Heart right ventricle (tissue), 16 donors: Measurements from ENCODE around the gene RSPH3. TPM values are rescaled to one million over a fixed set of nuclear protein-coding genes. Genes with fewer than 3 reads are reported as not detected.
A peak's percentile ranks its signal among the peaks of the same experiment; 100 is the strongest.
"Not testable (repeated sequence)": the region's sequence is repeated elsewhere in the genome, so short reads cannot be mapped to it uniquely, and the experiment has no call there.

Experiments used
- ATAC-seq, 8 donors: fragments of 200-7000 bp; cut with Tn5 transposase; one replicate each; pipeline ENCODE4 v1.9.1; 2020; ENCODE audit warnings: mild to moderate bottlenecking in 8 of 8, moderate library complexity in 8 of 8, moderate number of reproducible peaks in 1 of 8
- DNase-seq, 2 donors: peaks; one replicate each; pipeline ENCODE4 v3.0.0-alpha.2; 2020
- H3K27ac ChIP-seq, 10 donors: fragments of 200-600 bp; sonication (generic) in 2 of 10; one replicate each; pipeline versions ENCODE4 v1.5.0 to v1.8.0; 2020 to 2022; ENCODE audit warnings: mild to moderate bottlenecking in 3 of 10
- H3K27me3 ChIP-seq, 7 donors: fragments of 200-600 bp; one replicate each; pipeline ENCODE4 v1.8.0; 2021 to 2022; ENCODE audit warnings: mild to moderate bottlenecking in 2 of 7
- H3K36me3 ChIP-seq, 9 donors: fragments of 200-600 bp; sonication (generic) in 1 of 9; one replicate each; pipeline versions ENCODE4 v1.5.0 to v1.8.0; 2020 to 2022; ENCODE audit warnings: mild to moderate bottlenecking in 2 of 9
- H3K4me1 ChIP-seq, 9 donors: fragments of 200-600 bp; sonication (generic) in 1 of 9; one replicate each; pipeline versions ENCODE4 v1.5.0 to v1.8.0; 2020 to 2022; ENCODE audit warnings: mild to moderate bottlenecking in 4 of 9
- H3K4me3 ChIP-seq, 10 donors: fragments of 200-600 bp; sonication (generic) in 2 of 10; one replicate each; pipeline versions ENCODE4 v1.5.0 to v1.8.0; 2020 to 2022; ENCODE audit warnings: mild to moderate bottlenecking in 7 of 10, moderate library complexity in 2 of 10
- H3K9me3 ChIP-seq, 11 donors: fragments of 200-600 bp in 10 of 11; sonication (generic) in 2 of 11; one replicate each; pipeline versions ENCODE4 v1.5.0 to v1.8.0; 2013 to 2022; ENCODE audit warnings: mild to moderate bottlenecking in 2 of 11, control low read depth in 1 of 11, moderate library complexity in 1 of 11
- CTCF ChIP-seq, 9 donors: fragments of 200-600 bp; sonication (generic) in 2 of 9; IDR thresholded peaks; one replicate each; pipeline versions ENCODE4 v1.5.0 to v1.8.0; 2021 to 2022; ENCODE audit warnings: antibody characterized with exemption in 9 of 9, mild to moderate bottlenecking in 5 of 9, moderate library complexity in 1 of 9
- WGBS, 2 donors: extraction: QIAGEN DNeasy Blood & Tissue Kit; methylation state at CpG; one replicate each; pipeline ENCODE4 v1.1.7; 2013; ENCODE audit warnings: inconsistent platforms in 1 of 2; 5-methylcytosine and 5-hydroxymethylcytosine counted together
- intact Hi-C, 10 donors: fragments of 100-400 bp; cut with DNase I; formaldehyde crosslinking; loops; one replicate each; pipeline versions ENCODE4 v1.11.1 to v1.14.2; 2022
- polyA plus RNA-seq, 2 donors: library from polyadenylated mRNA; stranded (reverse); fragments of 200-250 nt; gene quantifications; one replicate each; pipeline ENCODE4 v1.2.3, GENCODE V29; 2013
- total RNA-seq, 10 donors: library from RNA; stranded (reverse); fragmentation: NEBNext Ultra II Directional in 3 of 10; extraction: Animal tissue kit (Norgen Biotek cat#: 25700) in 3 of 10; gene quantifications; one replicate each; pipeline versions ENCODE4 v1.2.1 to v1.2.4, GENCODE V29; 2021 to 2023
- donor health status: Arrhythmogenic right ventricular cardiomyopathy.
- donor health status: ischemic (EF 13 %, LVEDD 7.1; RV severe dilation, severe dysfunction).
- donor health status: healthy with polysubstance abuse.
- donor health status: DM: no; HTN: yes; CAD: no.
- donor health status: DM: no; HTN: no; CAD: no.
- donor health status: ischemic (EF 25% LVEDD 6.9; RV normal size, moderate dysfunction).
- donor health status: ischemic (EF 25% LVEDD 5.7; RV mildly dilated, moderate dysfunction).
- donor health status: healthy.
- donor health status: DM: yes; HTN: yes; CAD: no.
- donor health status: Ischemic cardiomyopathy.
- donor health status: ischemic (EF 35%, LVEDD 5.7; RV mildly dilated, moderate dysfunction).
- donor health status: nonischemic (EF 11% LVEDD 7.7; RV severe dilation, severe dysfunction).
- donor health status: DM: yes; HTN: yes; CAD: no.
- donor health status: PGD.
- donor health status: ischemic (EF 29% LVEDD 5.4; RV normal size, mild dysfunction).
- donor health status: nonischemic (EF 23%, LVEDD 6.1; RV moderate dilation, normal function).

The RSPH3 gene
- total and polyA plus RNA-seq, 12 donors, result 2.3 to 11.7 (median 10.1) TPM

- peak overlapping the region in 4 of 10 donors; percentile 17 to 90 (median 20) for H3K27ac ChIP-seq
- H3K9me3 ChIP-seq, result no peaks in the 10 kb centered on the region
- no peak for TF ChIP-seq CTCF (IDR thresholded peaks at IDR 0.05)
- WGBS, 2 donors, result 79 to 83% methylated on average over 8 of the region's 8 CpGs
- intact Hi-C loops, result no loop called here
- peak overlapping the region in 1 of 10 donors; percentile 66 for H3K4me3 ChIP-seq
- peaks cover 0 to 56% (median 7%) of the 10 kb centered on the region in 9 donors for H3K4me1 ChIP-seq
- H3K27me3 ChIP-seq, result no peaks in the 10 kb centered on the region
- DNase-seq (no peak), ATAC-seq (peak in 7 of 8 donors; percentile 29 to 72 (median 46))
- peaks cover 0 to 73% (median 0%) of the 10 kb centered on the region in 9 donors for H3K36me3 ChIP-seq
Measured at GRCh38 chr6:159038914-159039884, 39.2 kb upstream of the RSPH3 start.

DNA sequence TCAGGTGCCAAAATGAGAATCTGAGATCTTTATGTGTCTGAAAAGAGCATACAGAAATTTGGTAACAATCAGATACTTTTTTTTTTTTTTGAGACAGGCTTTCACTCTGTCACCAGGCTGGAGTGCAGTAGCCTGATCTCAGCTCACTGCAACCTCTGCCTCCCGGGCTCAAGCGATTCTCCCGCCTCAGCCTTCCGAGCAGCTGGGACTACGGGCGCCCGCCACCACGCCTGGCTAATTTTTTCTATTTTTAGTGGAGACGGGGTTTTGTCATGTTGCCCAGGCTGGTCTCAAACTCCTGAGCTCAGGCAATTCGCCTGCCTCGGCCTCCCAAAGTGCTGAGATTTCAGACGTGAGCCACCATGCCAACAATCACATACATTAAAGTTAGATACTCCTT lies 38.3 kb upstream of the RSPH3 start:
- peak overlapping the region in 1 of 10 donors; percentile 90 for H3K27ac ChIP-seq
- DNase-seq, intact Hi-C loops, ATAC-seq, H3K27me3 ChIP-seq, H3K9me3 ChIP-seq: not testable (repeated sequence)
- peaks cover 0 to 63% (median 7%) of the 10 kb centered on the region in 9 donors for H3K4me1 ChIP-seq
- H3K36me3 ChIP-seq, result peaks cover 0 to 73% (median 0%) of the 10 kb centered on the region in 9 donors
- WGBS, 2 donors, result 58 to 59% methylated on average over 12 of the region's 12 CpGs
- peak overlapping the region in 1 of 10 donors; percentile 66 for H3K4me3 ChIP-seq

DNA sequence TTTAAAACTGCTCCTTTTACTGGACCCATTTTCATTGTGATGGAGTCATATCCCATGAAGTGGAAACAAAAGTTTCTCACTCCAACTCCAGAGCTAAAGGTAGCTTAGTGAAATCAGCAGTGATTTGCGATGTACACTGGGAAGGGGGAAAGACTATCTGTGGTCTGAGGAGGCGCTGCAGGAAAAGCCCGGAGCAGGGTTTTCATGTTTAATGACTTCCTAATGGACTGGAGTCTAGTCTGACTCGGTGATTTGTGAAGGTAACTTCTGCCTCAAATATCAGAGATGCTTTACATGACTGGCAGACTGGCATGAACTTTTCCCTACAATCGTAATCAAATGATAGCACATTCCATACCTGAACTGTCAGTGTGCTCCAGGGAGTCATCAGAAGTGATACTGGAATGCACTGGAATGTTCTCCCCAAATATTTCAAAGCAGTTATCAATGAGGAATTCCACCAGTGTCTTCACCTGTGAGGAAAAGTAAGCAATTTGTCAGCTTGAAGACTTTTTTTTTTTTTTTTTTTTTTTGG lies 37.8 kb upstream of the RSPH3 start:
- ATAC-seq, result no peak
- H3K27ac ChIP-seq, result peak overlapping the region in 1 of 10 donors; percentile 90
- TF ChIP-seq CTCF (IDR thresholded peaks at IDR 0.05), result no peak
- DNase-seq, result no peak
- WGBS, 2 donors, result 46% methylated on average over 5 of the region's 5 CpGs
- H3K36me3 ChIP-seq, result peaks cover 0 to 73% (median 0%) of the 10 kb centered on the region in 9 donors
- H3K9me3 ChIP-seq, result no peaks in the 10 kb centered on the region
- intact Hi-C loops, result no loop called here
- H3K27me3 ChIP-seq, result no peaks in the 10 kb centered on the region
- H3K4me3 ChIP-seq, result no peak overlapping the region
- peaks cover 0 to 63% (median 5%) of the 10 kb centered on the region in 9 donors for H3K4me1 ChIP-seq

DNA sequence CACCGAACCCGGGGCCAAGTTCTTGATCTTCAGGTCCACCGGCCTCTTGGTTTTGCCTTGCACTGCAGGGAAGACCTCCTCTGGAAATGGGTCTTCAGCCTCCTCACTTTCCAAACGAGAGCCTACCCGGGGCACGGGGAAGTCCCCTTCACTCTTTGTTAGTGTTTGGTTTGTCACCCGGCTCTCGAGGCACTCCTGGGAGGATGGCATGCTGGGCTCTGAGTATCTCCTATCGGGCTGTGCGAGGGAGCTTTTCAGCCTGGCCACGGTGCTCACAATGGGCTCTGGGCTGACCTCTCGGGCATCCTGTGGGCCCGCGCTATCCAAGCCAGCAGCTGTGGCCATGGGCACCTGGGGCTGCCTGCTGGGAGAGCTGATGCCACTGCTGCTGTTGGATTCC lies 36.7 kb upstream of the RSPH3 start:
- intact Hi-C loops, result no loop called here
- no peaks in the 10 kb centered on the region for H3K9me3 ChIP-seq
- DNase-seq (no peak), ATAC-seq (no peak)
- H3K27ac ChIP-seq, result peak overlapping the region in 1 of 10 donors; percentile 19
- H3K4me3 ChIP-seq, result no peak overlapping the region
- no peak for TF ChIP-seq CTCF (IDR thresholded peaks at IDR 0.05)
- peaks cover 0 to 67% (median 0%) of the 10 kb centered on the region in 9 donors for H3K36me3 ChIP-seq
- H3K4me1 ChIP-seq, result peaks cover 0 to 60% (median 0%) of the 10 kb centered on the region in 9 donors
- 93 to 96% methylated on average over 14 of the region's 14 CpGs for WGBS, 2 donors
- H3K27me3 ChIP-seq, result no peaks in the 10 kb centered on the region
